ENCODE measurements around the gene SLC27A3. TPM values are rescaled to one million over a fixed set of nuclear protein-coding genes. Genes with fewer than 3 reads are reported as not detected.
A peak's percentile ranks its signal among the peaks of the same experiment; 100 is the strongest.

Gene SLC27A3
- total RNA-seq, 1 experiment from 2014 or later: 11.1 TPM

- intact Hi-C loops (cut with micrococcal nuclease): no loop called here
- CTCF ChIA-PET: no interaction called here
- TF ChIP-seq CTCF (IDR thresholded peaks at IDR 0.05; ENCODE audit: unreplicated experiment): no peak
- no peaks in the 10 kb centered on the region for H3K4me1 Mint-ChIP-seq (ENCODE audit: insufficient read depth, unreplicated experiment)
- DNase-seq (ENCODE audit: unreplicated experiment): no peak
- BruUV-seq (replicated peaks): no TSS peak
- H3K4me3 Mint-ChIP-seq (ENCODE audit: unreplicated experiment): no peak overlapping the region
- no peaks in the 10 kb centered on the region for H3K27me3 Mint-ChIP-seq (ENCODE audit: insufficient read depth, unreplicated experiment)
- POLR2A ChIA-PET: interaction anchor here (1.0 to 4.4 kb wide), 3 partner anchors 8 to 16 kb away, joined by 3 to 26 read pairs (median 7); partner anchors contain the start of gene SLC27A3
- H3K36me3 Mint-ChIP-seq (ENCODE audit: insufficient read depth, unreplicated experiment): peaks cover 68% of the 10 kb centered on the region
- no peaks in the 10 kb centered on the region for H3K9me3 Mint-ChIP-seq (ENCODE audit: unreplicated experiment)
- no peak overlapping the region for H3K27ac Mint-ChIP-seq (ENCODE audit: low read depth, unreplicated experiment)
These were observed 7.7 kb upstream of the SLC27A3 start for GRCh38 chr1:153767519-153767918.

- POLR2A ChIA-PET: interaction anchor here (1.1 to 1.7 kb wide), 3 partner anchors 10 to 199 kb away, joined by 3 to 4 read pairs (median 3); partner anchors contain the start of gene CREB3L4
- BruUV-seq (replicated peaks): no TSS peak
- no peaks in the 10 kb centered on the region for H3K9me3 Mint-ChIP-seq (ENCODE audit: unreplicated experiment)
- peaks cover 61% of the 10 kb centered on the region for H3K36me3 Mint-ChIP-seq (ENCODE audit: insufficient read depth, unreplicated experiment)
- no peak overlapping the region for H3K27ac Mint-ChIP-seq (ENCODE audit: low read depth, unreplicated experiment)
- no peak for TF ChIP-seq CTCF (IDR thresholded peaks at IDR 0.05; ENCODE audit: unreplicated experiment)
- CTCF ChIA-PET: interaction anchor here (0.6 to 1.8 kb wide), 10 partner anchors 11 to 415 kb away, joined by 3 to 7 read pairs (median 4); partner anchors contain the start of gene RAB13
- H3K4me1 Mint-ChIP-seq (ENCODE audit: insufficient read depth, unreplicated experiment): no peaks in the 10 kb centered on the region
- DNase-seq (ENCODE audit: unreplicated experiment): no peak
- H3K27me3 Mint-ChIP-seq (ENCODE audit: insufficient read depth, unreplicated experiment): no peaks in the 10 kb centered on the region
- H3K4me3 Mint-ChIP-seq (ENCODE audit: unreplicated experiment): no peak overlapping the region
- intact Hi-C loops (cut with micrococcal nuclease): no loop called here
These were observed 6.7 kb upstream of the SLC27A3 start for GRCh38 chr1:153768316-153769181.

- ChIA-PET CTCF (interaction anchor here (0.6 to 1.8 kb wide), 10 partner anchors 10 to 415 kb away, joined by 3 to 7 read pairs (median 4); partner anchors contain the start of gene RAB13), POLR2A (interaction anchor here (1.1 to 2.0 kb wide), 4 partner anchors 10 to 198 kb away, joined by 3 to 5 read pairs (median 4); partner anchors contain the start of gene CREB3L4)
- peak overlapping the region; percentile 37 for H3K27ac Mint-ChIP-seq (ENCODE audit: low read depth, unreplicated experiment)
- H3K9me3 Mint-ChIP-seq (ENCODE audit: unreplicated experiment): no peaks in the 10 kb centered on the region
- peaks cover 61% of the 10 kb centered on the region for H3K36me3 Mint-ChIP-seq (ENCODE audit: insufficient read depth, unreplicated experiment)
- no peak for TF ChIP-seq CTCF (IDR thresholded peaks at IDR 0.05; ENCODE audit: unreplicated experiment)
- H3K27me3 Mint-ChIP-seq (ENCODE audit: insufficient read depth, unreplicated experiment): no peaks in the 10 kb centered on the region
- H3K4me1 Mint-ChIP-seq (ENCODE audit: insufficient read depth, unreplicated experiment): peaks cover 4% of the 10 kb centered on the region
- BruUV-seq (replicated peaks): no TSS peak
- intact Hi-C loops (cut with micrococcal nuclease): no loop called here
- no peak overlapping the region for H3K4me3 Mint-ChIP-seq (ENCODE audit: unreplicated experiment)
- no peak for DNase-seq (ENCODE audit: unreplicated experiment)
These were observed 6.0 kb upstream of the SLC27A3 start for GRCh38 chr1:153769221-153769620.

GRCh38 chr1:153770797-153771196 lies 4.4 kb upstream of the SLC27A3 start:
- Mint-ChIP-seq H3K4me3 (ENCODE audit: unreplicated experiment) (no peak overlapping the region), H3K36me3 (ENCODE audit: insufficient read depth, unreplicated experiment) (peaks cover 52% of the 10 kb centered on the region), H3K9me3 (ENCODE audit: unreplicated experiment) (no peaks in the 10 kb centered on the region), H3K4me1 (ENCODE audit: insufficient read depth, unreplicated experiment) (peaks cover 12% of the 10 kb centered on the region), H3K27ac (ENCODE audit: low read depth, unreplicated experiment) (peak overlapping the region; percentile 46), H3K27me3 (ENCODE audit: insufficient read depth, unreplicated experiment) (no peaks in the 10 kb centered on the region)
- no TSS peak for BruUV-seq (replicated peaks)
- TF ChIP-seq CTCF (IDR thresholded peaks at IDR 0.05; ENCODE audit: unreplicated experiment): no peak
- intact Hi-C loops (cut with micrococcal nuclease): no loop called here
- CTCF ChIA-PET: interaction anchor here (0.6 to 1.7 kb wide), 4 partner anchors 10 to 111 kb away, joined by 3 to 7 read pairs (median 3); no protein-coding TSS in a partner anchor
- DNase-seq (ENCODE audit: unreplicated experiment): no peak
- POLR2A ChIA-PET: interaction anchor here (1.3 to 2.0 kb wide), 2 partner anchors 13 to 36 kb away, joined by 4 to 5 read pairs; no protein-coding TSS in a partner anchor
